Activated naive CD4-positive, alpha-beta T cell treated with anti-CD3 and anti-CD28 coated beads, Interleukin-2, amount 50 U/mL, for 16 hours (primary cell): ENCODE results near the gene CHMP4B.

Experiments
- DNase-seq: peaks from one replicate; pipeline ENCODE4 v3.0.0-alpha.2; 2020

Gene CHMP4B

DNA sequence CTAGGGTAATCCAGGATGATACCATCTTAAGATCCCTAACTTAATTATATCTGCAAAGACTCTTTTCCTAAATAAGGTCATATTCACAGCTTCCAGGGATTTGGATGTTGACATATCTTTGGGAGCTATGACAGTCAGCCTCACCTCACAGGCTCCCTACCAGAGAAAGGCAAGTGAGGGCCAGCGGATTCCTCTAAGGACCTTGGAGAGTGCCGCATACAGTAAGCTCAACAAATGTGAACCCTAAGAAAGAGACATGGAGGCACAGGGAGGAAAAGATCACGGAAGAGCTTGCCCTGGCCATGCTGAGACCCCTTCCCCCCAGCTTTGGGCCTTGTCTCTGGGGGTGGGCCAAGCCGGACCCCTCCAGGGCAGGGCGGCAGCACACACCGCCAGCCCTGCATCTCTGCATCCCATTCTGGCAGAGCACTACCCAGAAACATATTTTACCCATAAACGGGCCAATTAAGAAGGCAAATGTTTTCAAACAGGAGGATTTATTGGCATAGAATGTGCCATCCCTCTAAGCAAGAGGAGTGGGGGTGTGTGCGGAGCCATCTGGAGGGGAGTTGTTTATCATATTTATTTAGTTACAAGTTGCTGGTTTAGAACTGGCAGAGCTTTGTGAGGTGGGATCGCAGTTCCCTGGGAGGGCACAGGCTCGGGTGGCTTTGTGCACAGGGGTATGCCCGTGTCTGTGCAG is 55.4 kb downstream of the CHMP4B start:
- DNase-seq = no peak

DNA sequence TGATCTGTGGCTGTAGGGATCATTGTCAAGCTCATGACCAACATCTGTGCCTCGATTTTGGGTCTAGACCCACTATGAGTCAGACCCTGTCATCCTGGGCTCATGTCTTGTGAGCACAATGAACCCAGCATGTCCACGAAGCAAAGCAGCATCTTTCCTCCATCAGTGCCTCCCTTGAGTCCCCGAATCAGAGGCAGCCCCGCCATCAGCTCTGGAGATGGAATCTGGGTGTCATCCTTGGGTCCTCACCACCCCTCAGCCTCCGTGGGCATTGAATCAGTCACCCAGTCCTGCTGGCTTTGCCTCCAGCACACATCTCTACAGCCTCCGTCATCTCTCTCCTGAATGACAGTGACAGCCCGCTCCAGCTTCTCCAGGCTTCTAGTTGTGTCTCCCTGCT is 56.9 kb downstream of the CHMP4B start:
- DNase-seq = no peak

- no peak for DNase-seq
Measured at GRCh38 chr20:33868595-33868994, 57.4 kb downstream of the CHMP4B start.

GRCh38 chr20:33869283-33869682 is 58.1 kb downstream of the CHMP4B start:
- no peak for DNase-seq

GRCh38 chr20:33871362-33871761 is 60.2 kb downstream of the CHMP4B start:
- no peak for DNase-seq

- no peak for DNase-seq
Measured at GRCh38 chr20:33874129-33874528, 63.0 kb downstream of the CHMP4B start.

DNA sequence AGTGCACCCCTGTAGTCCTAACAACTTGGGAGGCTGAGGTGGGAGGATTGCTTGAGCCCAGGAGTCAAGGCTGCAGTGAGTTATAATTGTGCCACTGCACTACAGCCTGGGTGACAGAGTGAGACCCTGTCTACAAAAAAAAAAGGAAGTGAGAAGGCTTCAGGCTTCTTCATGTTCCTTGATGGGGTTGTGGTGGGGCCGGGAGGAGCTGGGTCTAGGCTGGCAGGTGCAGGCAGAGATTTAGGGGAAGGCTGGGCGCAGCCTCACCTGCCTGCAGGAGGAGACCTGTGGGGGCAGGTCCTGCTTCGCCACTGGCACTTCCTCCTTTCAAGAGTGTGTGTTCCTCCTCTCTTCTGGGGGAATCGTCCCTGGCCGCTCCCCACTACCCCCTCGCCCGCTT is 63.9 kb downstream of the CHMP4B start:
- no peak for DNase-seq

DNA sequence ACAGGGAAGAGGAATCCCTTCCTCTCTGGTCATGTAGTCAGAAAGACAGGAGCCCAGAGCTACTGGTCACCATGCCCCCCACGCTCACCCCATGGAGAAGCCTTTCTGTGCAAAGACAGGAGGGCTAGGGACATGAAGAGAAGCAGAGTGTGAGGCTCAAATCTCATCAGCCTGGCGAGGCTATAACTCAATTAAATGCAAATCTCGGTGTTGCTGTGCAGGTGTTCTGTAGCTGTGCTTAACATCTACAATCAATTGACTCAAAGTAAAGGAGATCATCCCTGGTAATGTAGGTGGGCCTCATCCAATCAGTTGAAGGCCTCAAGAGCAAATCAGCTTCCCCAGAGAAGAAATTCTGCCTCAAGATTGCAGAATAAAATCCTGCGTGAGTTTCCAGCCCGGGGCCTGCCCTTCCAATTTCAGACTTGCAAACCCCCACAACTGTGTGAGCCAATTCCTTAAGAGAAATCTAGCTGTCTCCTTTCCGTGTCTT is 64.4 kb downstream of the CHMP4B start:
- DNase-seq = no peak

DNA sequence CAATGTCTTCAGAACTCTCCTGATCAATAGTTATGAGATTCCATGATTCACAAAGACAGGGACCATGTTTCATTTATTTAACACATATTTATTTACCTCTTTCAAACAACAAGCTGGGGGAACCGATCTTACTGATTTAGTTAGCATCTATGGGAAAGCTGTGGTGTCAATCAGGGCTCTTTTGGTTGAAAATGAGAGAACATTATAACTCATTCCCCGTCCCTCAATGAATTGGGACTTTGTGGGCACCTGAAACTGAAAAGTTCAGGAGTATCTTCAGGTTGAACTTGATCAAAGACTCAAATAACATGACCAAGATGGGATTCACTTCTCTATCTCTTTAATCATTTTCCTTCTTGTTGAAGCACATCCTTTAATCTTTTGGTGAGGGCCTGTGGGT is 67.4 kb downstream of the CHMP4B start:
- no peak for DNase-seq

DNA sequence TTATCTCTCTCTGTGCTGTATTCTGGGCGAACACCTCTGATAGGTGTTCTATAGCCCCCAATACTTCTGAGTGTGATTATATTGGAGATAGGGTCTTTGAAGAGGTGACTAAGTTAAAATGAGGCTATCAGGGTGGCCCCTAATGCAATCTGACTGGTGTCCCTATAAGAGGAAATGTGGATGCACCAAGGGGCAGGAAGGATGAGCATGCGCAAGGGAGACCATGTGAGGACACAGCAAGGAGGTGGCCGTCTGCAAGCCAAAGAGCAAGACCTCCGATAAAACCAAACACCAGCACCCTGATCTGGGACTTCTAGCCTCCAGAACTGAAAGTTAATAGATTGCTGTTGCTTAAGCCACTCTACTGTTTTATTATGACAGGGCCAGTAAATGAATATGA is 69.2 kb downstream of the CHMP4B start:
- no peak for DNase-seq

DNA sequence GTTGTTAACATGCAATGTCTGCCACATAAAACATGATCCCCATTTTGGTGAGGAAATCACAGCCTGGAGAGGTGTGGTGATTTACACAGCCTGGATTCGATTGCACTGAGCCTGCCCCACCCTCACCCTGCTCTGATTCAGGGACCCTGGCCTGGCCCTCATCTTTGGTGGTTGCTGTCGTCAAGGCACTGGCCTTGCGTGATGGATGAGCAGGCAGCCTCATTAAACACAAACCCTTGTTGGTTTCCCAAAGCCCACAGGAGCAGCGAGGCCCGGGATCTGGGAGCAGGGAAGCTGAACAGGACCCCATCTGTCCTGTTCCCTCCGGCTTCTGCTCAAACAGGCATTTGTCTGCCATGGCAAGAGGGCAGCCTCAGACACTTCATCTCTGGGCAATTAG is 70.8 kb downstream of the CHMP4B start:
- DNase-seq = no peak

GRCh38 chr20:33882481-33882880 is 71.3 kb downstream of the CHMP4B start:
- DNase-seq = no peak

DNA sequence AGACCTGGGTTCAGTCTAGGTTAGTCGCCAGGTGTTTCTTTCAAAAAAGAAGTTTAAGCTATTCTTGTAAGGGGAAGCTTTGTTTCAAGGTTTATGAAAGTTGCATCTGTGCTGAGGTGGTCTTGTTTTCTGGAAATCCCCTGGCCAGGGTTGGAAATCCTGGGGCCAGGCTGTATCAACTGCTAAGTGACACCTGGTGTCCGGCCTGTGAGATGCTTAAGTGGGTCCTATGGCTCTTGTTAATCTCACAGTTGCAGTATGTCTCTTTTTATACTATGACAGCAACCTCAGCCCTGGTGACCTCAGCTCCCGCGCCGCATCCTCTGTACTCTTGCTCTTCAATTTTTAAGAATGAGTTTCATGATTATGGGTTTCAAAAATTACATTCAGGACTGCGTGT is 72.0 kb downstream of the CHMP4B start:
- no peak for DNase-seq

- DNase-seq = no peak
Measured at GRCh38 chr20:33884633-33885032, 73.5 kb downstream of the CHMP4B start.

DNA sequence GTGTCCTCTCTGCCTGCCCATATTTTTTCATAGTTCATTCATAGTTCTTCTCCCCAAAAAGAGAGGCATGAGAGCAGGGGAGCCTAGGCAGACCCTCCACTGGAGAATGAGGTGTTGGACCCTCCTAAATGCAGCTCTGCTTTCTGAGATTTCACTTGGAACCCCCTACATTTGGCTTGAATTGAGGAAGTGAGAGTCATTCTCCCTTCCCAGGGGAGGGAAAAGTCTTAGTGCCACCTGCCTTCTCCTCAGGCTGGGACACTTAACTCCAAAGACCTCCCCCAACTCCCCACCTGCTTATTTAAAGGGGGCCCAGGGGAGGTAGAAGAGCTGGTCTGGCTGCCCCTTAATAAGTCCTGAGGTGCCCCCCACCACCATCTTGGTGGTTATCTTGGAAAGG is 78.2 kb downstream of the CHMP4B start:
- DNase-seq = no peak

DNA sequence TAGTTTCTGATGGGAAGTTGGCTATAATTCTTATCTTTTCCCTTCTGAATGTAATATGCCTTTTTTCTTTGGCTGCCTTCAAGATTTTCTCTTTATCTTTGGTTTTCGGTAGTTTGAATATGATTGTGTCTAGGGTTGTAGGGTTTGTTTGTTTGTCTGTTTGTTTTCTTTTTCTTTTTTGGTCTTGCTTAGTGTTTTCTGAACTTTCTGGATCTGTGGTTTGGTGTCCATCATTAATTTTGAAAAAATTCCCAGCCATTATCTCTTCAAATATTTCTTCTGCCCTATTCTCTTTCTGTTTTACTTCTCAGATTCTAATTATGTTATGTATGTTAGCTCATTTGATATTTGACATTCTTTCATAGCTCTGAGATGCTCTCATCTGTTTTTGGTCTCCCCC is 79.4 kb downstream of the CHMP4B start:
- no peak for DNase-seq

- DNase-seq = no peak
Measured at GRCh38 chr20:33893314-33893713, 82.2 kb downstream of the CHMP4B start.

GRCh38 chr20:33894798-33895197 is 83.7 kb downstream of the CHMP4B start:
- DNase-seq = no peak

DNA sequence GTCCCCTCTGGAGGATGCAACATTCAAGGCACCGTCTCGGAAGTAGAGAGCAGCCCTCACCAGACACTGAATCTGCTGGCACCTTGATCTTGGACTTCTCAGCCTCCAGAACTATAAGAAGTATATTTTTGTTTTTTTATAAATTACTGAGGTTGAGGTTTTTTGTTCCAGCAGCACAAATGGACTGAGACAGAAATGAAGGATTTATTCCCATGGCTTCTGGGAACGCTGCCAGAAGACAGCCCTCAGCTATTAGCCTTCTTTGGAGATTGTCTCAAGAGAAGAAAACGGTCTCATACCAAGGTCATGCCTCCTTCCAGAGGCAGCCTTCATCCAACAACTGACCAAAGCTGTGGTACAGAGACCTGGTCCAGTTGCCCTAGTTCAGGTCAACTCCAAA is 85.4 kb downstream of the CHMP4B start:
- no peak for DNase-seq

- DNase-seq = no peak
Measured at GRCh38 chr20:33897313-33897912, 86.3 kb downstream of the CHMP4B start.

DNA sequence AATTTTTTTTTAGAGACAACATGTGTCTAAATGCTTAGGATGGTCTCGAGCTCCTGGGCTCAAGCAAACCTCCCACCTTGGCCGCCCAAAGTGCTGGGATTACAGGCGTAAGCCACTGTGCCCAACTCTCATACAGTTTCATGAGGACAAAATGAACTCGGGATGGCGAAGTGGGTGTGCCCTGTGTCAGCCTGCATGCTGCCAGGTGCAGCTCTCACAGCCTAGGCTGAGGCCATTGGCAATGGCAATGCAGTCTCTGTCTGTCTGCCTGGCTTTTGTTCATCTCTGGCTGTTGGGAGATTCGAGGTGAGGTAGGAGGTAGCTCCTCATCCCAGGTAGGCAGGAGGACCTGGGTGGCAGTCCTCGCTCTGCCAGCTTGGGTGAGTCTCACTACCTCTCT is 88.0 kb downstream of the CHMP4B start:
- no peak for DNase-seq

DNA sequence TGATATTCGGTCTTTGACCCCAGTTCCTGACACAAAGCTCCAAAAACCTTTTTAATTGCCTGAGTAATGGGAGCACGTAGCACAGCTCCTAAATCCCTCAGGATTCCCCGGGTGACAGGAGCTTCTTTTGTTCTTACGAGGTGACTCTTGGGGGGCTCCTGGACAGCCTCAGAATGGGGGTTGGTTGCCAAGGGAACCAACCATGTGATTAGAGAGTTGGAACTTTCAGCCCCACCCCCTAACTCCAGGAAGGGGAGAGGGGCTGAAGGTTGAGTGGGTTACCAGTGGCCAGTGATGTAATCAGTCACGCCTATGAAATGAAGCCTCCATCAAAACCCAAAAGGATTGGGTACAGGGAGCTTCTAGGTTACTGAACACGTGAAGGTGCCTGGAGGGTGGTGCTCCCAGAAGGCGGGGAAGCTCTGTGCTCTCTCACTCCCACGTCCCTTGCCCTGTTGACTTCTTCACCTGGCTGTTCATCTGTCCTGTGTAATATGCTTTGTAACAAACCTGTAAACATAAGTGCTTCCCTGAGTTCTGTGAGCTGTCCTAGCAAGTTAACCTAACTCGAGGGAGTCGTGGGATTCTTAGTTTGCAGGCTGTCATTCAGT is 89.5 kb downstream of the CHMP4B start:
- no peak for DNase-seq

DNA sequence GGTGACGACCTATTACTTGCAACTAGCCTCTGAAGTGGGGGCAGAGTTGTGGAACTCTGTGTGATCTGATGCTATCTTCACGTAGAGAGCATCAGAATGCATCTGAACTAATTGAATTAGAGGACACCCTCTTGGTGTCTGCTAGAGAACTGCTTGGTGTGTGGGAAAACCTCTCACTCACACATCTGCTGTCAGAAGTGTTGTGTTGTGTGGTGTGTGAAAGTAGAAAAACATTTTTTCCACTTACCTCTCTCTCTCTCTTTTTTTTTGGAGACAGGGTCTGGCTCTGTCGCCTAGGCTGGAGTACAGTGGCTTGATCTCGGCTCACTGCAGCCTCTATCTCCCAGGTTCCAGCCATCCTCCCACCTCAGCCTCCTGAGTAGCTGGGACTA is 90.0 kb downstream of the CHMP4B start:
- DNase-seq = no peak

- no peak for DNase-seq
Measured at GRCh38 chr20:33902011-33902410, 90.9 kb downstream of the CHMP4B start.
